Rectal smooth muscle tissue (tissue), 1 donor: Measurements from ENCODE around the gene KCNG2.

Source experiments
- H3K27ac ChIP-seq: one replicate; pipeline ENCODE4 v1.7.0; 2013; ENCODE audit warnings: low read depth, low read length, inconsistent platforms
- H3K27me3 ChIP-seq: one replicate; pipeline ENCODE4 v1.7.0; 2013; ENCODE audit warnings: low read length; ENCODE audit not compliant: control insufficient read depth, insufficient read depth
- H3K36me3 ChIP-seq: one replicate; pipeline ENCODE4 v1.7.0; 2013; ENCODE audit warnings: low read length; ENCODE audit not compliant: control insufficient read depth, insufficient read depth
- H3K4me1 ChIP-seq: one replicate; pipeline ENCODE4 v1.7.0; 2013; ENCODE audit warnings: low read length; ENCODE audit not compliant: control insufficient read depth, insufficient read depth
- H3K4me3 ChIP-seq: one replicate; pipeline ENCODE4 v1.7.0; 2013; ENCODE audit warnings: low read length
- H3K9ac ChIP-seq: one replicate; pipeline ENCODE4 v1.7.0; 2013; ENCODE audit warnings: low read length

KCNG2 gene

GRCh38 chr18:79928563-79928960 is 130.8 kb downstream of the KCNG2 start:
- Histone ChIP-seq H3K27me3 (no peaks in the 10 kb centered on the region), H3K27ac (no peak overlapping the region), H3K4me1 (no peaks in the 10 kb centered on the region), H3K9ac (no peak overlapping the region), H3K36me3 (peaks cover 23% of the 10 kb centered on the region), H3K4me3 (no peak overlapping the region)

GRCh38 chr18:79930020-79930642 is 132.4 kb downstream of the KCNG2 start:
- Histone ChIP-seq H3K9ac (no peak overlapping the region), H3K4me1 (no peaks in the 10 kb centered on the region), H3K36me3 (peaks cover 18% of the 10 kb centered on the region), H3K27ac (no peak overlapping the region), H3K27me3 (no peaks in the 10 kb centered on the region), H3K4me3 (no peak overlapping the region)

GRCh38 chr18:79931475-79931874 is 133.7 kb downstream of the KCNG2 start:
- H3K4me3 ChIP-seq, result no peak overlapping the region
- H3K4me1 ChIP-seq, result no peaks in the 10 kb centered on the region
- H3K27me3 ChIP-seq, result no peaks in the 10 kb centered on the region
- no peak overlapping the region for H3K9ac ChIP-seq
- no peak overlapping the region for H3K27ac ChIP-seq
- peaks cover 16% of the 10 kb centered on the region for H3K36me3 ChIP-seq

DNA sequence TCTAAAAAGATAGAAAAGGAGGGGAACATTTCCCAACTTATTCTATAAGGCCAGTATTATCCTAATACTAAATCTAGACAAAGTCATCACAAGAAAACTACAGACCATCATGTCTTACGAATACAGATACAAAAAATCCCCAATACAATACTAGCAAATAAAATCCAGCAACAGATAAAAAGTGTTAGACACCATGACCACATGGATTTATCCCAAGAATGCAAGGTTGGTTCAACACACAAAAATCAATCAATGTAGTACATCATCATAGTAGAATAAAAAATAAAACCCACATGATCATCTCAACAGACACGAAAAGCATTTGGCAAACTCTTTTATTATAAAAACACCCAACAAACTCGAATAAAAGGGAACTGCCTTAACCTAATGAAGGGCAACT is 135.2 kb downstream of the KCNG2 start:
- H3K27ac ChIP-seq, result no peak overlapping the region
- H3K9ac ChIP-seq, result no peak overlapping the region
- peaks cover 16% of the 10 kb centered on the region for H3K36me3 ChIP-seq
- H3K4me1 ChIP-seq, result no peaks in the 10 kb centered on the region
- no peak overlapping the region for H3K4me3 ChIP-seq
- no peaks in the 10 kb centered on the region for H3K27me3 ChIP-seq

DNA sequence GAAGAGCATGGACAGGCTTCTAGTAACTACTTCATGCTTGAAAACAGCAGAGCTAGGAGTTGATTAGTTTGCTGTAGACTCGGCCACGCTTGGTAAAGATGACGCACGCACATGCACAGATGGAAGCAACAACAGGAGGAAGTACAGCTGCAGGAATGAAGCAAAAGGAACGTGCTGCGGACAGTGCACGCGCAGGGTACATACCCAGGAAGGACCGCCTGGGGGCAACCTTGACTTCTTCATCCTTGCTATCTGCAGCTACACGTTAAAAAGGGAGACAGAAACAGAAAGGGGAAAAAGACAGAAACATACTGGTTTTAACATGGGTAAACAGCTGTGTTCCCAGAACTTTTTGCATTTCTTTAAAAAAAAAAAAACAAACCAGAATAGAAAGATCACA is 136.0 kb downstream of the KCNG2 start:
- Histone ChIP-seq H3K27me3 (no peaks in the 10 kb centered on the region), H3K9ac (no peak overlapping the region), H3K4me1 (no peaks in the 10 kb centered on the region), H3K4me3 (no peak overlapping the region), H3K36me3 (peaks cover 9% of the 10 kb centered on the region), H3K27ac (no peak overlapping the region)

- no peak overlapping the region for H3K4me3 ChIP-seq
- no peaks in the 10 kb centered on the region for H3K27me3 ChIP-seq
- H3K9ac ChIP-seq, result no peak overlapping the region
- H3K36me3 ChIP-seq, result peaks cover 2% of the 10 kb centered on the region
- H3K4me1 ChIP-seq, result no peaks in the 10 kb centered on the region
- no peak overlapping the region for H3K27ac ChIP-seq
Observed at GRCh38 chr18:79934311-79935097, 136.8 kb downstream of the KCNG2 start.

- Histone ChIP-seq H3K27me3 (no peaks in the 10 kb centered on the region), H3K4me3 (no peak overlapping the region), H3K4me1 (no peaks in the 10 kb centered on the region), H3K27ac (no peak overlapping the region), H3K36me3 (peaks cover 2% of the 10 kb centered on the region), H3K9ac (no peak overlapping the region)
Observed at GRCh38 chr18:79935098-79935480, 137.4 kb downstream of the KCNG2 start.

GRCh38 chr18:79935499-79935898 is 137.8 kb downstream of the KCNG2 start:
- H3K27me3 ChIP-seq, result no peaks in the 10 kb centered on the region
- H3K4me3 ChIP-seq, result no peak overlapping the region
- no peaks in the 10 kb centered on the region for H3K4me1 ChIP-seq
- H3K9ac ChIP-seq, result no peak overlapping the region
- peaks cover 4% of the 10 kb centered on the region for H3K36me3 ChIP-seq
- H3K27ac ChIP-seq, result no peak overlapping the region

- no peak overlapping the region for H3K4me3 ChIP-seq
- no peak overlapping the region for H3K9ac ChIP-seq
- H3K27me3 ChIP-seq, result no peaks in the 10 kb centered on the region
- no peak overlapping the region for H3K27ac ChIP-seq
- H3K36me3 ChIP-seq, result peaks cover 6% of the 10 kb centered on the region
- H3K4me1 ChIP-seq, result no peaks in the 10 kb centered on the region
Observed at GRCh38 chr18:79935925-79936324, 138.2 kb downstream of the KCNG2 start.

- Histone ChIP-seq H3K27ac (no peak overlapping the region), H3K36me3 (peaks cover 13% of the 10 kb centered on the region), H3K4me1 (no peaks in the 10 kb centered on the region), H3K9ac (no peak overlapping the region), H3K4me3 (no peak overlapping the region), H3K27me3 (no peaks in the 10 kb centered on the region)
Observed at GRCh38 chr18:79936641-79937040, 138.9 kb downstream of the KCNG2 start.

DNA sequence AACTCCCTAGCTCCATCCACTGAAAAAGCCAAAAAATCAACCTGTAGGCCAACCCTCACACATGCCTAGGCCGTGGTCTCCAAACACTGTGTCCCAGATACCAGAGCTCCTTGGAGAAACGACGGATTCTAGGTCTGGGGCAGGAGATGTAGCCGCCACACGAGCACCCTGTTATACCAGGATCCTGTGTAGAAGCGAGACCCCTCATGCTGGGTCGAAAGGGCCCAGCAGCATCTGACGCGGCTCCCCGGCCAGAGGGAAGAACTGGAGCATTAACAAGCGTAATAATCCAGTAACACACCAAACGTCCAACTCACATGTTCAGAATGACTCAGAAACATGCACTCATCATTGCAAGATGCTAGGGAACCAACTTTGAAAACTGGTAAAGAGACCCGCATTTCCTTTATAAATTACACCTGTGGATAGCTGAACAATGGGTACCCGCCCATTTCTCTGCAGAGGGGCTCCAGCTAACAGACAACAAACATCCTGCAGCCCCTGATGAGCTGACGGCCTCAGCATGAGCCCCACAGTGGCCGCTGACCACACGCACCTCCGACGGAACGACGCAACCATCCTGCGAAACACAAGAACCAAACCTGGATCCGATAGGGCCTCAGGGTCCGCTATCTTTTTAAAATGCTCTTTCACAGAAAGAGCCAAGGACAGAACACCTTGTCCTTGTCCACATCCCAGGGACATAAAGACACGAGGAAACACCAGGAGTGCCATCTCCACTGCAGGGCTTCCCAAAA is 139.5 kb downstream of the KCNG2 start:
- H3K27me3 ChIP-seq, result no peaks in the 10 kb centered on the region
- H3K4me1 ChIP-seq, result no peaks in the 10 kb centered on the region
- no peak overlapping the region for H3K9ac ChIP-seq
- H3K4me3 ChIP-seq, result no peak overlapping the region
- H3K27ac ChIP-seq, result no peak overlapping the region
- H3K36me3 ChIP-seq, result peaks cover 18% of the 10 kb centered on the region

DNA sequence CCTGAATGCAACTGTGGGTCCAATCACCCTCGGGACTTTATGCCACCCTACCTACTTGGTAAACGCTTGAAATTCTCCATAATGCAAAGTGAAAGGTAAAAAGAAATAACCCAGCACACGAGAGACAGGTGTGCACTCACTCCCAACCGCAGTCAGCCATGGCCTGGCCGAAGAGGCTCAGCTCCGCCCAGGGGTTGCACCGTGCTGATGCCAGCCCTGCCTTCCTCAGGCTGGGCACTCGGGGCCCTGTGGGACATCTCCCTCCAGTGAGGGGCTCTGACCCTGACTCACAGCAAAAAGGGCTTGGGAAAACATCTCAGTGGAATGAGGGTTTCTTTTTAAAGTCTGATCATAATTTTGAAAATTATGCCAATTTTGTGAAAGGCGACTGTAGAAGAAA is 140.5 kb downstream of the KCNG2 start:
- Histone ChIP-seq H3K4me3 (no peak overlapping the region), H3K9ac (no peak overlapping the region), H3K27ac (no peak overlapping the region), H3K36me3 (peaks cover 22% of the 10 kb centered on the region), H3K27me3 (no peaks in the 10 kb centered on the region), H3K4me1 (no peaks in the 10 kb centered on the region)
